Erythroblast (primary cell): Measurements from ENCODE around the gene U2AF2.

ENCODE experiments used
- GATA1 ChIP-seq: IDR thresholded peaks from 2 replicates; pipeline ENCODE4 v1.6.1; 2011; ENCODE audit warnings: low read depth, mild to moderate bottlenecking, control low read depth, low read length, moderate library complexity
- POLR2A ChIP-seq: IDR thresholded peaks from 2 replicates; pipeline ENCODE4 v1.6.1; 2011; ENCODE audit warnings: mild to moderate bottlenecking, low read length

DNA sequence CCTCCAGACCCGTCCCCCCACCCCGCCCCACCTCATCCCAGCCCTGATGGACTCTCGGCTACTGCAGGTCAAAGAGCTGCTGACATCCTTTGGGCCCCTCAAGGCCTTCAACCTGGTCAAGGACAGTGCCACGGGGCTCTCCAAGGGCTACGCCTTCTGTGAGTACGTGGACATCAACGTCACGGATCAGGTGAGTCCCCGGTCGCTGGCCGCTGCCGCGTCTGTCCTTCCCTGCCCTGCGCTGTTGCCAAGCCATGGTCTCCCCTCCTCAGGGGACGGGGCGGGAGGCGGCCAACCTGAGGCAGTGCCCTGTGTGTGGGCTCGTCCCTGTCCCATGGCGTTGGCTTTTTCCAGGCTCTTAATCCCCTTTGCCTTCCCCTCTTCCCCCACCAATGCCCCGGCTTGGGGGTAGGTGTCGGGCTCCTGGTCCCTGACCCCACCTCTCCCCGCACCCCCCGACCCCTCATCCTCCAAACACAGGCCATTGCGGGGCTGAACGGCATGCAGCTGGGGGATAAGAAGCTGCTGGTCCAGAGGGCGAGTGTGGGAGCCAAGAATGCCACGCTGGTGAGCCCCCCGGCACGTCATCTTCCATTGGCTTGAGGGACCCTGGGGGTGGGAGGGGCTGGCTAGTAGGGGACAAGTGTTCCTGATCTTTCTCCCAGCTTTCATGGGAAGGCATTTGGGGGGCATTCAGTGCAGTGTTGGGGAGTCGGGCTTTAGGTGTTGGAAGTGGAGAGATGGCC is 13.9 kb downstream of the U2AF2 start:
- no peak for TF ChIP-seq POLR2A
- TF ChIP-seq GATA1 = no peak
